ENCODE results near the gene OSBPL3.

The OSBPL3 gene

DNA sequence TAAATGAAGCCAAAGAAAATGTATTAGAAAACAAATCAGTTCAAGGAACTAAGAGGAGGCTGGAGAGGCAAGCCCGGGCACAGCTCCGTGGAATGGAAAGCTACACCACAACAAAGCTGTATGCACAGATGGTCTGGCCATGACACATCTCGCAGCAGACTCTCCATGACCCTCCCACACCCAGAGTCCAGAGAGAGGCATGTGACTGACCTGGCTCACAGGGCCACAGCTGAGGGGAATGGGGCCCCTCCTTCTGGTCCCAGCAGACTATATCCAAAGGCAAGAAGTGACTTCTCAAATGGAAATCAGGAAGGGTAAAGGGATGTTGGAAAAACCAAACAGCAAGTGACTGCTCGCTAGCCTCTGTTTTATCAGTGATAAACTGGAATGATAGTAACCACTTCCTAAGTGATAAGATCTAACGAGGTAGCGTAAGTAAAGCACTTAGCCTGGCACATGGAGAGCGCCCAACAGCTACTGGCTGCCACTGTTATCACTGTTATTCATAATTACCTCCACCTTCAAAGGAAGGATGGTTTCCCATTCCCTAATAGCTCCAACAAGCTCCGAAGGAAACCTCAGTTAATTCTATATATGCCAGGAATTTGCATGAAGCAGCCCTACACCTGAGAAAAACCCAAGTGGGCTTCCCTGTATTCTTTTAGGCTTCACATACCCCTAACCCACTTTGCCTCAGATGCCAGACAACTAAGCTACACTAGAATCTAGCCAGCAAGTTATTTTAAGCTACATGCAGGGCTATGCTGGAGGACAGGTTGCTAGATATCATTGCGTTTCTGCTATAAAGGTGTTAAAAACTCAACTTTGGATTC is 8.4 kb downstream of the OSBPL3 start:
- H3K4me1 ChIP-seq (ENCODE audit: control insufficient read depth in 2 of 2, insufficient read depth in 2 of 2, low read length in 2 of 2) = peaks cover 0 to 2% of the 10 kb centered on the region in 2 donors
- no peak overlapping the region for H3K9ac ChIP-seq (ENCODE audit: low read depth in 1 of 2, low read length in 2 of 2)
- H3K27me3 ChIP-seq (ENCODE audit: control insufficient read depth in 2 of 2, insufficient read depth in 2 of 2, low read length in 2 of 2) = no peaks in the 10 kb centered on the region
- H3K4me3 ChIP-seq (ENCODE audit: low read length in 2 of 2) = no peak overlapping the region
- no peaks in the 10 kb centered on the region for H3K9me3 ChIP-seq (ENCODE audit: control insufficient read depth in 2 of 2, low read length in 2 of 2)
- H3K27ac ChIP-seq (ENCODE audit: low read depth in 2 of 2, low read length in 2 of 2) = no peak overlapping the region
- no peaks in the 10 kb centered on the region for H3K36me3 ChIP-seq (ENCODE audit: control insufficient read depth in 2 of 2, insufficient read depth in 2 of 2, low read length in 2 of 2)

DNA sequence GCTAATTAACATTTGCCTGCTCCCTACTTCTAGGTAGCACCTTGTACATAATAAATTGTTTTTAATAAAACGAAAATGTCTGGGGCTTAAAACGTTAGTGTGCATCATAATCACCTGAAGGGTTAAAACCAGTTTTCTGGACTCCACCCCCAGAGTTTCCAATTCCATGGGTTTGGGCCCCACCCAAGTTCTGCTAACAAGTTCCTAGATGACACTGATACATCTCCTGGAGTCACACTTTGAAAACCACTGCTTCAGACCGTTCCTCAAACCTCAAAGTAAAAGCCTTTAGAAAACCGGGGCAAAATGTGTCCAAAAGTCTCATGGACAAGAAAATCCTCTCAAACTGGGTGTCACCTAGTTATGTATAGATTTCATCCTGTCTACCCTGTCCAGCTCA is 9.3 kb downstream of the OSBPL3 start:
- H3K9me3 ChIP-seq (ENCODE audit: control insufficient read depth in 2 of 2, low read length in 2 of 2) = no peaks in the 10 kb centered on the region
- no peak overlapping the region for H3K9ac ChIP-seq (ENCODE audit: low read depth in 1 of 2, low read length in 2 of 2)
- peaks cover 7 to 11% of the 10 kb centered on the region in 2 donors for H3K4me1 ChIP-seq (ENCODE audit: control insufficient read depth in 2 of 2, insufficient read depth in 2 of 2, low read length in 2 of 2)
- no peaks in the 10 kb centered on the region for H3K36me3 ChIP-seq (ENCODE audit: control insufficient read depth in 2 of 2, insufficient read depth in 2 of 2, low read length in 2 of 2)
- no peak overlapping the region for H3K27ac ChIP-seq (ENCODE audit: low read depth in 2 of 2, low read length in 2 of 2)
- H3K4me3 ChIP-seq (ENCODE audit: low read length in 2 of 2) = no peak overlapping the region
- no peaks in the 10 kb centered on the region for H3K27me3 ChIP-seq (ENCODE audit: control insufficient read depth in 2 of 2, insufficient read depth in 2 of 2, low read length in 2 of 2)

- Histone ChIP-seq H3K27ac (ENCODE audit: low read depth in 2 of 2, low read length in 2 of 2) (no peak overlapping the region), H3K36me3 (ENCODE audit: control insufficient read depth in 2 of 2, insufficient read depth in 2 of 2, low read length in 2 of 2) (no peaks in the 10 kb centered on the region), H3K9me3 (ENCODE audit: control insufficient read depth in 2 of 2, low read length in 2 of 2) (no peaks in the 10 kb centered on the region), H3K4me3 (ENCODE audit: low read length in 2 of 2) (no peak overlapping the region), H3K27me3 (ENCODE audit: control insufficient read depth in 2 of 2, insufficient read depth in 2 of 2, low read length in 2 of 2) (no peaks in the 10 kb centered on the region), H3K4me1 (ENCODE audit: control insufficient read depth in 2 of 2, insufficient read depth in 2 of 2, low read length in 2 of 2) (peaks cover 11 to 13% of the 10 kb centered on the region in 2 donors), H3K9ac (ENCODE audit: low read depth in 1 of 2, low read length in 2 of 2) (no peak overlapping the region)
These were observed 11.8 kb downstream of the OSBPL3 start for GRCh38 chr7:24968165-24968564.

DNA sequence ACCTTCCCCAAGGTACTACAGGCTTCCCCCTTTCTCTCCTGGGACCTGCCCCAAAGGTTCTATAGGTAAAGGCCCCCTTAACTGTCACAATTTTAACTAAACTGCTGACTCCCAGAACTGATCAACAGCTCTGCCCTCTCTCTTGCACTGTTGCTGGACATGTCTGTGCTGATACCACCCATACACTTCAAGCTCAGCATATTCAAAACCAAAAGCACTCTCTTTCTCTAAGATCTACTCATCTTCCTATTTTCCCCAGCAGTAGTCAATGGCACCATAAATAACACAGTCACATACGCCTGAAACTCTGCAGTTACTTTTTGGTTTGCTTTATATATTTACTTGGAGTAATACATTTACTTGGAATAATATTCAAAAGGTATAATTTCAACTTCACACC is 12.3 kb downstream of the OSBPL3 start:
- H3K36me3 ChIP-seq (ENCODE audit: control insufficient read depth in 2 of 2, insufficient read depth in 2 of 2, low read length in 2 of 2) = no peaks in the 10 kb centered on the region
- H3K27ac ChIP-seq (ENCODE audit: low read depth in 2 of 2, low read length in 2 of 2) = no peak overlapping the region
- H3K9me3 ChIP-seq (ENCODE audit: control insufficient read depth in 2 of 2, low read length in 2 of 2) = no peaks in the 10 kb centered on the region
- H3K9ac ChIP-seq (ENCODE audit: low read depth in 1 of 2, low read length in 2 of 2) = no peak overlapping the region
- no peaks in the 10 kb centered on the region for H3K27me3 ChIP-seq (ENCODE audit: control insufficient read depth in 2 of 2, insufficient read depth in 2 of 2, low read length in 2 of 2)
- H3K4me3 ChIP-seq (ENCODE audit: low read length in 2 of 2) = no peak overlapping the region
- H3K4me1 ChIP-seq (ENCODE audit: control insufficient read depth in 2 of 2, insufficient read depth in 2 of 2, low read length in 2 of 2) = peaks cover 11 to 13% of the 10 kb centered on the region in 2 donors

GRCh38 chr7:24966802-24967201 is 13.2 kb downstream of the OSBPL3 start:
- Histone ChIP-seq H3K27me3 (ENCODE audit: control insufficient read depth in 2 of 2, insufficient read depth in 2 of 2, low read length in 2 of 2) (no peaks in the 10 kb centered on the region), H3K9ac (ENCODE audit: low read depth in 1 of 2, low read length in 2 of 2) (no peak overlapping the region), H3K27ac (ENCODE audit: low read depth in 2 of 2, low read length in 2 of 2) (no peak overlapping the region), H3K4me3 (ENCODE audit: low read length in 2 of 2) (no peak overlapping the region), H3K9me3 (ENCODE audit: control insufficient read depth in 2 of 2, low read length in 2 of 2) (no peaks in the 10 kb centered on the region), H3K36me3 (ENCODE audit: control insufficient read depth in 2 of 2, insufficient read depth in 2 of 2, low read length in 2 of 2) (no peaks in the 10 kb centered on the region), H3K4me1 (ENCODE audit: control insufficient read depth in 2 of 2, insufficient read depth in 2 of 2, low read length in 2 of 2) (peaks cover 11 to 13% of the 10 kb centered on the region in 2 donors)

DNA sequence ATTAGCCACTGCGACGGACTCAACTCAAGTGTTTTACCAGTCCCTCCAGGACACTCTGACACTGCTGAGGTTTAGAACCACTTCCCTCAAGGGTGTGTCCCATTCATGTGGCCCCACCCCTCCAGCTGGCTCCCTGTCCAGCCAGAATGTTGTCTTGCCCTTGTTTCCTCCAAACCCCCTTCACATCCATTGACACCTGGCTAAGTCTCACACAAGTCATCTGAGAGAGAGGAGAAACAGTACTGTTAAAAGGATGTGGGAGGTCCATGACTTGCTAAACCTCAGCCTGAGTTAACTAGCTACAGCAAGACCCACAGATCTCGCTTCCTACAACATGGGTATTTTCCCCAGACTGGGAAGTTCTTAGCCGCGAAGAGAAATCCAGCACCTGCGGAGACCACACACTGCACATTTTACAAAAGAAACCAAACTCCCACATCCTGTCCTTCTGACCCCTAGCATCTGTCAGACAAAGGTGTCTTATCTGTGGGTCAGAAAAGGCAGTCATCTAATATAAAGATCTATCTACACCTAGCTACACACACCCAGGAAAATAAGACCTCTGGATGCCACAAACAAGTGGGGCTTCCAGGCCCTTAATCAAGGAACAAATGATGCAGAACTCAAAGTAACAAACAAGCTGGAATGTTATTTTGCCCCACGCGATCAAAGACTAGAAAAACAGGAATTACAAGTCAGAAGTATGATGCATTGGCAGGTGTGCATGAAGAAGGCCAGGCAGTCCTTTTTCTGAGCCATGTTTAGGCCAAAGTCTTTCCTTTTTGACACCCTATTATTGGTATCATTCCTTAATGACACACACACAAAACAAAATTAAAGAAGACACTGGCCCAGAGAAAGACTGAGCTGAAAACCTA is 13.9 kb downstream of the OSBPL3 start:
- Histone ChIP-seq H3K27ac (ENCODE audit: low read depth in 2 of 2, low read length in 2 of 2) (peak overlapping the region; percentile 5 to 46), H3K4me1 (ENCODE audit: control insufficient read depth in 2 of 2, insufficient read depth in 2 of 2, low read length in 2 of 2) (peaks cover 11 to 13% of the 10 kb centered on the region in 2 donors), H3K36me3 (ENCODE audit: control insufficient read depth in 2 of 2, insufficient read depth in 2 of 2, low read length in 2 of 2) (no peaks in the 10 kb centered on the region), H3K9me3 (ENCODE audit: control insufficient read depth in 2 of 2, low read length in 2 of 2) (no peaks in the 10 kb centered on the region), H3K9ac (ENCODE audit: low read depth in 1 of 2, low read length in 2 of 2) (no peak overlapping the region), H3K27me3 (ENCODE audit: control insufficient read depth in 2 of 2, insufficient read depth in 2 of 2, low read length in 2 of 2) (no peaks in the 10 kb centered on the region), H3K4me3 (ENCODE audit: low read length in 2 of 2) (no peak overlapping the region)

DNA sequence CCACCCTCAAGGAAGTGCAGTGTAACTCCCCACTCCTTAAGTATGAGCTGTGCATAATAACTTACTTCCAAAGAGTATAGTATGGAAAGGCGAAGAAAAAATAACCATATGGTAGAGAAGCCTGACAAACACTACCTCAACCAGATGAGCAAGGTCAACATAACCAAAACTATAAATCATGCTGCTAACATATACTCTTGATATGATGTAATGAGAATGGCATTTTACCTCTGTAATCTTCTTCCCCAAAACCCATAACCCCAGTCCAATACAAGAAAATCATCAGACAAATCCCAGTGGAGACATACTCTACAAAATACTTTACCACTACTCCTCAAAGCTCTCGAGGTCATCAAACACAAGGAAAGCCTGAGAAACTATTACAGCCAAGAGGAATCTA is 15.8 kb downstream of the OSBPL3 start:
- Histone ChIP-seq H3K27me3 (ENCODE audit: control insufficient read depth in 2 of 2, insufficient read depth in 2 of 2, low read length in 2 of 2) (no peaks in the 10 kb centered on the region), H3K36me3 (ENCODE audit: control insufficient read depth in 2 of 2, insufficient read depth in 2 of 2, low read length in 2 of 2) (no peaks in the 10 kb centered on the region), H3K4me1 (ENCODE audit: control insufficient read depth in 2 of 2, insufficient read depth in 2 of 2, low read length in 2 of 2) (peaks cover 11 to 13% of the 10 kb centered on the region in 2 donors), H3K4me3 (ENCODE audit: low read length in 2 of 2) (no peak overlapping the region), H3K9ac (ENCODE audit: low read depth in 1 of 2, low read length in 2 of 2) (no peak overlapping the region), H3K27ac (ENCODE audit: low read depth in 2 of 2, low read length in 2 of 2) (no peak overlapping the region), H3K9me3 (ENCODE audit: control insufficient read depth in 2 of 2, low read length in 2 of 2) (no peaks in the 10 kb centered on the region)

DNA sequence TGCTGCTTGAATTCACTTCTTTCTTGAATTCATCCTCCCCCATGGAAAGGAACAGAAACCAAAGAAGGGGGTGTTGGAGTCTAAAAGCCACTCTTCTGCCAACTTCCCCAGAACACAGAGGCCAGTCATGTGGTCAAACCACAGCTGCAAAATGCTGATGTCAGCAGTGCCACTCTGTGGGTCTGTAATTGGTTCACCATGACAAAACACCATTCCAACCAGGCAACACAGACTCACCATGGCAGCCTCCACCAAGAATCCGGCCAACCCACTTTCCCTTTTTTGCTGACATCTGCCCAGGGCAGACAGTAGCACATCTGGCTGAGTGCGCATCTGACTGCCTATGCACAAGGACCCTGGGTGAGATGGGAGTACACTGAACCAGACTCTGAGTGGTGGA is 16.8 kb downstream of the OSBPL3 start:
- H3K36me3 ChIP-seq (ENCODE audit: control insufficient read depth in 2 of 2, insufficient read depth in 2 of 2, low read length in 2 of 2) = no peaks in the 10 kb centered on the region
- H3K4me3 ChIP-seq (ENCODE audit: low read length in 2 of 2) = no peak overlapping the region
- H3K9ac ChIP-seq (ENCODE audit: low read depth in 1 of 2, low read length in 2 of 2) = no peak overlapping the region
- peak overlapping the region in 1 of 2 donors; percentile 16 for H3K27ac ChIP-seq (ENCODE audit: low read depth in 2 of 2, low read length in 2 of 2)
- no peaks in the 10 kb centered on the region for H3K9me3 ChIP-seq (ENCODE audit: control insufficient read depth in 2 of 2, low read length in 2 of 2)
- peaks cover 11 to 13% of the 10 kb centered on the region in 2 donors for H3K4me1 ChIP-seq (ENCODE audit: control insufficient read depth in 2 of 2, insufficient read depth in 2 of 2, low read length in 2 of 2)
- H3K27me3 ChIP-seq (ENCODE audit: control insufficient read depth in 2 of 2, insufficient read depth in 2 of 2, low read length in 2 of 2) = no peaks in the 10 kb centered on the region

- H3K36me3 ChIP-seq (ENCODE audit: control insufficient read depth in 2 of 2, insufficient read depth in 2 of 2, low read length in 2 of 2) = no peaks in the 10 kb centered on the region
- no peak overlapping the region for H3K9ac ChIP-seq (ENCODE audit: low read depth in 1 of 2, low read length in 2 of 2)
- H3K27ac ChIP-seq (ENCODE audit: low read depth in 2 of 2, low read length in 2 of 2) = no peak overlapping the region
- no peak overlapping the region for H3K4me3 ChIP-seq (ENCODE audit: low read length in 2 of 2)
- H3K27me3 ChIP-seq (ENCODE audit: control insufficient read depth in 2 of 2, insufficient read depth in 2 of 2, low read length in 2 of 2) = no peaks in the 10 kb centered on the region
- peaks cover 11 to 13% of the 10 kb centered on the region in 2 donors for H3K4me1 ChIP-seq (ENCODE audit: control insufficient read depth in 2 of 2, insufficient read depth in 2 of 2, low read length in 2 of 2)
- no peaks in the 10 kb centered on the region for H3K9me3 ChIP-seq (ENCODE audit: control insufficient read depth in 2 of 2, low read length in 2 of 2)
These were observed 17.5 kb downstream of the OSBPL3 start for GRCh38 chr7:24962418-24962962.

Data from mucosa of rectum (tissue), 2 donors.